HG03442 (cell line): ENCODE results near the gene ADGRG4.
"Not testable (repeated sequence)": the region's sequence is repeated elsewhere in the genome, so short reads cannot be mapped to it uniquely, and the experiment has no call there.

Experiments used
- ATAC-seq: cut with Tn5 transposase; IDR thresholded peaks from one replicate; pipeline ENCODE4 v1.9.1; 2021; ENCODE audit warnings: mild to moderate bottlenecking, moderate library complexity; ENCODE audit not compliant: unreplicated experiment

The ADGRG4 gene, protein sequence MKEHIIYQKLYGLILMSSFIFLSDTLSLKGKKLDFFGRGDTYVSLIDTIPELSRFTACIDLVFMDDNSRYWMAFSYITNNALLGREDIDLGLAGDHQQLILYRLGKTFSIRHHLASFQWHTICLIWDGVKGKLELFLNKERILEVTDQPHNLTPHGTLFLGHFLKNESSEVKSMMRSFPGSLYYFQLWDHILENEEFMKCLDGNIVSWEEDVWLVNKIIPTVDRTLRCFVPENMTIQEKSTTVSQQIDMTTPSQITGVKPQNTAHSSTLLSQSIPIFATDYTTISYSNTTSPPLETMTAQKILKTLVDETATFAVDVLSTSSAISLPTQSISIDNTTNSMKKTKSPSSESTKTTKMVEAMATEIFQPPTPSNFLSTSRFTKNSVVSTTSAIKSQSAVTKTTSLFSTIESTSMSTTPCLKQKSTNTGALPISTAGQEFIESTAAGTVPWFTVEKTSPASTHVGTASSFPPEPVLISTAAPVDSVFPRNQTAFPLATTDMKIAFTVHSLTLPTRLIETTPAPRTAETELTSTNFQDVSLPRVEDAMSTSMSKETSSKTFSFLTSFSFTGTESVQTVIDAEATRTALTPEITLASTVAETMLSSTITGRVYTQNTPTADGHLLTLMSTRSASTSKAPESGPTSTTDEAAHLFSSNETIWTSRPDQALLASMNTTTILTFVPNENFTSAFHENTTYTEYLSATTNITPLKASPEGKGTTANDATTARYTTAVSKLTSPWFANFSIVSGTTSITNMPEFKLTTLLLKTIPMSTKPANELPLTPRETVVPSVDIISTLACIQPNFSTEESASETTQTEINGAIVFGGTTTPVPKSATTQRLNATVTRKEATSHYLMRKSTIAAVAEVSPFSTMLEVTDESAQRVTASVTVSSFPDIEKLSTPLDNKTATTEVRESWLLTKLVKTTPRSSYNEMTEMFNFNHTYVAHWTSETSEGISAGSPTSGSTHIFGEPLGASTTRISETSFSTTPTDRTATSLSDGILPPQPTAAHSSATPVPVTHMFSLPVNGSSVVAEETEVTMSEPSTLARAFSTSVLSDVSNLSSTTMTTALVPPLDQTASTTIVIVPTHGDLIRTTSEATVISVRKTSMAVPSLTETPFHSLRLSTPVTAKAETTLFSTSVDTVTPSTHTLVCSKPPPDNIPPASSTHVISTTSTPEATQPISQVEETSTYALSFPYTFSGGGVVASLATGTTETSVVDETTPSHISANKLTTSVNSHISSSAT (N-terminal part only)

DNA sequence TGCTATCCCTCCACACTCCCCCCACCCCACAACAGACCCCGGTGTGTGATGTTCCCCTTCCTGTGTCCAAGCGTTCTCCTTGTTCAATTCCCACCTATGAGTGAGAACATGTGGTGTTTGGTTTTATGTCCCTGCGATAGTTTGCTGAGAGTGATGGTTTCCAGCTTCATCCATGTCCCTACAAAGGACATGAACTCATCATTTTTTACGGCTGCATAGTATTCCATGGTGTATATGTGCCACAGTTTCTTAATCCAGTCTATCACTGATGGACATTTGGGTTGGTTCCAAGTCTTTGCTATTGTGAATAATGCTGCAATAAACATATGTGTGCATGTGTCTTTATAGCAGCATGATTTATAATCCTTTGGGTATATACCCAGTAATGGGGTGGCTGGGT lies at the start of gene ADGRG4:
Gene ADGRG4 (plus strand): TSS at position 243 of the 400 bp plus-strand sequence. CDS start 7,815 bp downstream, outside the sequence.
- ATAC-seq: not testable (repeated sequence)

DNA sequence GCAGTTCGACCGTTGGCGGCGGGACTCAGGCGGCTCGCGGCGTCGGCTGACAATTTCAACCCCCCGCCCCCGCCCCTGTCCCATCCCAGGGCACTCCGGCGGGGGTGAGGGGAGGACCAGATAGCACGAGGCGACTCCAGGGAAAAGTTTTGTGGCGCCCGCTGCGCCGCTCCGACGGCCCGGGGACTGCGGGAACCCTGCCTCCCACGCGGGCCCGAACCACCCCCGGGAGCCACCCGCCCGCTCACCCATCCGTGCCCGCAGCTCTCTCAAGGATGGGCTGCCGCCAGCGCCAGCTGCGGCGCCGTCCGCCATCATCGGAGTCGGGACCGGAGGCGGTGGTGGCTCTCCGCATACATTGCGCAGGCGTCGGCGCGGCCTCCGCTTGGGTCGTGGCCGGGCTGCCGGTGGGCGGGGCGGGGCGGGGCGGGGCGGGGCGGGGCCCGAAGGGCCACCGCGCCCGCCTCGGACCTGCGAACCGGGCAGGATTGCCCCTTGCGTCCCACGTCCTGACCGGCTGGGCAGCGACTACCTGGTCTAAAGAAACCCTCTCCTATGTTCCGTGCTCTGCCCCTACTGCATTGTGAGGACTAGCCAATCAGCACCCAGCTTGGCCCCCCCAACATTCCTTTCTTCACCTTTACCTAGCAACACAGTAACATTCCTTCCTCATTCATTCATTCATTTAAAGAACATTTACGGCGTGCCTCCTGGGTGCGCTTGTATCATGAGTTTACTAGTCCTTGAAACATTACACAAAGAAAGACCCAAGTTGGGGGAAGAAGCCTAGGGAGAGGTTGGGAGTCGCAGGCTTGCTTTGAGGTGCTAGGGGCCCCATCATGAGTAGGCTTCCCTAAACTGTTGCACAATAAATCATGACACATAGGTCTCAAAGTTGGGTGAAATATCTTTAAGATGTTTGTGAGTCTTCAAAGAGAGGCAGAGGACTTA lies 49.4 kb upstream of the ADGRG4 start, which contains the start of gene MAP7D3:
Gene MAP7D3 (minus strand): TSS at position 360 of the 951 bp plus-strand sequence. CDS start 42 bp downstream, at position 318.
- ATAC-seq: peak; percentile 83

DNA sequence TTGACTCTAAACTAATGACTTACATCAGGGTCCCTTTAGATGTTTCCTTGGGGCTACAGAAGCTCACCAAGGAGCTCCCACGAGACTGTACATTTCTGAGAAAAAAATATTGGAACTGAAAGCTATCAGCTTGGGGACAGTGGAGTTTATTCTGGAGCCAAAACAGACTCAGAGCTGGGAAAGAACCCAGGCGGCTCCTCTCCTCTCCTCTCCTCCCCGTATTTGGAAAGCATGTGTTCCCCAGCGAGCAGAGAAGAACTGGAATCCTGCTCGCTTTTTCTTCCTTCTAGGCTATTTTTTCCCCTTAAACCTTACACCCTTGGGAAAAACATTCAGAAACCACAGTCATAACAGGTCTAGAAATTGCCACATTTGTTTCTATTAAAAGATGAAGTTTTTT lies 45.2 kb upstream of the ADGRG4 start:
- ATAC-seq: no peak

DNA sequence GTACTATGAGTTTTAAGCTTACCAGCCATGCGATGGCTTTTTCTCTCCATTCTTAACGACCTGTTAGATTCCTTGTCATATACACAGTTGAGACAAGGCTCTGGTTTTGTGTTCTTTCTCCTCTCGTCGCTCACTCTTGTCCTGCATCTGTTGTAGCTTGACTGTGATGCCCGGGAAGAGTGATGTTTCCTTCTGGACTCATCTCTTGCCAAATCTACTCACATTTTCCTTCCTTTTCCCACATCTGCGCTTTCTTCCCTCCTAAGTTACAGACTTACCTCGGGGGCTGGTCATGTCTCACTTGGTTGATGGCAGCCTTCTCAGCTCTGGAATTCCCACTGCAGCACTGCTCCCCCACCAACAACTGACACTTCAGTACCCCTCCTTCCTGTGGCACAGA lies 44.7 kb upstream of the ADGRG4 start:
- no peak for ATAC-seq

DNA sequence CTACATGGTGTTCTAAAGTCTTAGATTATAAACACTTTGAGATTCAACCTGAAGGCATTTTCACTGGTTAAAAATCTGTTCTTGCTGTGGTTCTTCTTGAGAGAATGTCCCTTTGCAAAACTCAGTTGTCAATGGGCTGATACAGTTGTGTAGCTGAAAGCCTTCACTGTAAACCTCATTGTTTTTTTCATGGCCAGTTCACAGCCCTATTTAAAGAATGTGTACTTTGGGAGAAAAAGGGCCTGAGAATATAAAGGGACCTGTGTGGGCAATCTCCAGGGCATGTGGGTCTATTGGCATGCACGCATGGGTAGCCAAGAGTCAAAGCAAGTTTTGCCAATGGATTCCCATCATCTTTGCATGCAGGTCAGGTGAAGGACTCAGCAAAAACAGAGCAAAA lies 41.8 kb upstream of the ADGRG4 start:
- no peak for ATAC-seq

DNA sequence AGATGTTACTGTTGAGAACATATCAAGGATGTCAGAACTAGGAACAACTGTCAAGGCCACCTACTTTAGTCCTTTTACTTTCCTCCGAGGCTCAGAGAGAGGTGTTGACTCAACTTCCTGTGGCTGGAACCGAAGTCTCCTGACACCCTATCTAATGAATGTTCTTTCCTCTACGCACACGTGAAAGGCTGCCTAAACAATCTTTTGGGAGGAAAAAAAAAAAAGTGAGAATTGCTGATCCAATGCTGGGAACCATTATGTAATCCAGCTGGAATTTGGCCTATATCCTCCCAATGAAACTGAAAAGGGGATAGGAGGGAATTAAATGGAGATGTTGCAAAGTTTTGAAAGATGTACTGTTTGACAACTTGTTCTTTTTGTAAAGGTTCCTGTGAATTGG lies 41.2 kb upstream of the ADGRG4 start:
- no peak for ATAC-seq

DNA sequence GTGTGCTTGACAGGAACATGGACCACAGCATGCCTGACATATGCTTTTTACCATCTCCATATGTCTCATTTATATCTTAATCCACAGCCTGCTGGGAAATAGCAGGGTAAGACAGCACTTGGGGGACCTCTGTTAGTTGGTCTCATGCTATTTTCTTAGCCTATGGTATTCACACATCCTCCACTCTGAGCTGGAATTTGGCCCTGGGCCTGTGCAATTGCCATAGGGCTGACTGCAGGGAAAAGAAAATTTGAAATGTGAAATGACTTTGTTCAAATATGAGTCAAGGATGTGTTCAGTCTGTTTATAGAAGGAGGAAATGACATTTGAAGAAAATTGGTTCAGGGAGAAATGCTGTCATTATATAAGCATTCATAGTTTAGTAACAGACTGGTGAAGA lies 40.0 kb upstream of the ADGRG4 start:
- ATAC-seq: no peak

DNA sequence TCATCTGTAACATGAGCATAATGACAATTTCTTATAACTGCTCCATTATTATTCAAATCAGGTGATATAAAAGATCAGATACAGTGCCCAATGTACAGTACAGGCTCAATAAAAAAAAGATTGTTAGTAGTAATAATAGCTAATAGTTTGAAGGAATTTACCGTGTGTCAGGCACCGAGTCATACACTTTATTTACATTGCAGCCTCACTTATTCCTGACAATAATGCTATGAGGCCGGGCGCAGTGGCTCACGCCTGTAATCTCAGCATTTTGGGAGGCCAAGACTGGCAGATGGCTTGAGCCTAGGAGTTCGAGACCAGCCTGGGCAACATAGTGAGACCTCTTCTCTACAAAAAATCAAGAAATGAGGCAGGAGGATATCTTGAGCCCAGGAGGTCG lies 39.4 kb upstream of the ADGRG4 start:
- ATAC-seq: no peak

DNA sequence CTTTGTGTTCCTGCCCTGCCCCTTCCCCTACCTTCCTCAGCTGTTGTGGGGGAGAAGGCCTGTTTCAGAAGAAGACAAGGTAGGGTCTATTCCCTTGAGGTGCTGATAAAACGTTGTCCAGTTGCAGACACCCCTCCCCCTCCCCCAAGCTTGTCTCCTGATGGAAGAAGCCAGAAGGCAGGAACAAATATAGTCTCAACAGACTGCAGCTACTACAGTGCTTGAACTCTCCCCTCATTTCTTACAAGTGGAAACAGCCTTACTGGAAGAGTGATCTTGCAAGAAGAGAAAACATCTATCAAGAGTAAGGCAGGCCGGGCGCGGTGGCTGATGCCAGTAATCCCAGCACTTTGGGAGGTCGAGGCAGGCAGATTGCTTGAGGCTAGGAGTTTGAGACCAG lies 38.5 kb upstream of the ADGRG4 start:
- no peak for ATAC-seq

DNA sequence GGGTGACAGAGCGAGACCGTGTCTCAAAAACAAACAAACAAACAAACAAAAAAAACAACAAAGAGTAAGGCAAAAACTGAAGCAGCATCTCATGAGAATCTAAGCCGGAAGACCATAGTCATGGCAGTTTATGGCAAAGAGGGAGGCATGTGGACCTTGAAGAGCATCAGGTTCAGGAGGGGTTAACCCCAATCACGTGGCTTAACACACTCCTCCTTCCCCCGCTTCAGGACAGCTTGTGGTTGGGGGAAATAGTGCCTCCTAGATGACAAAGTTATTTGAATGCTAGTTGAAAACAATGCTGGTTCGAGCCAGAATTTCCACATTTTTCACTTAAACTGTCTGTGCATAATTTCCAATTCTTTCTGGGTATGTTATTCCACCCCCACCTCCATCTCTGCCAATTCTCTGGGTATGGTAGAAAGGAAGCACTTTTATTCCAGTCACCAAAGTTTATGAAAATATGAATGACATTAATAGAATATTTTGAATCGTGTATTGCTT lies 37.9 kb upstream of the ADGRG4 start:
- no peak for ATAC-seq

DNA sequence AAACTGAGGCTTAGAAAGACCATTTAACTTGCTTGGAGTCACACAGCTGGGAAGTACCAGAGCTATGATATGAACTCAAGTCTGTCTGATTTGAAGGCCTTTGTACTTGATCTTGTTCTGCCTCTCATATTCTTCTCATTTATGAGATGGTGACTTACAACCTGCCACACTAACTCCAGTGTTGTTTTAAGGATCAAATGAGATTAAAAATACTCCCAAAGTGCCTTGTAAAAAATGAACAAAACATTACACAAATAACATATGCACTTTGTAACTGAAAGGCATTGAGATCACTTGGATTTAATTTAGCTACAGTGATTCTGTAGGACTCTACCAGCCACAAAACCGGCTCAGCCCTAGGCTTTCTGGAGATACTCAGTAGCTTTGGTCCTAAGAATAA lies 33.9 kb upstream of the ADGRG4 start:
- ATAC-seq: no peak

DNA sequence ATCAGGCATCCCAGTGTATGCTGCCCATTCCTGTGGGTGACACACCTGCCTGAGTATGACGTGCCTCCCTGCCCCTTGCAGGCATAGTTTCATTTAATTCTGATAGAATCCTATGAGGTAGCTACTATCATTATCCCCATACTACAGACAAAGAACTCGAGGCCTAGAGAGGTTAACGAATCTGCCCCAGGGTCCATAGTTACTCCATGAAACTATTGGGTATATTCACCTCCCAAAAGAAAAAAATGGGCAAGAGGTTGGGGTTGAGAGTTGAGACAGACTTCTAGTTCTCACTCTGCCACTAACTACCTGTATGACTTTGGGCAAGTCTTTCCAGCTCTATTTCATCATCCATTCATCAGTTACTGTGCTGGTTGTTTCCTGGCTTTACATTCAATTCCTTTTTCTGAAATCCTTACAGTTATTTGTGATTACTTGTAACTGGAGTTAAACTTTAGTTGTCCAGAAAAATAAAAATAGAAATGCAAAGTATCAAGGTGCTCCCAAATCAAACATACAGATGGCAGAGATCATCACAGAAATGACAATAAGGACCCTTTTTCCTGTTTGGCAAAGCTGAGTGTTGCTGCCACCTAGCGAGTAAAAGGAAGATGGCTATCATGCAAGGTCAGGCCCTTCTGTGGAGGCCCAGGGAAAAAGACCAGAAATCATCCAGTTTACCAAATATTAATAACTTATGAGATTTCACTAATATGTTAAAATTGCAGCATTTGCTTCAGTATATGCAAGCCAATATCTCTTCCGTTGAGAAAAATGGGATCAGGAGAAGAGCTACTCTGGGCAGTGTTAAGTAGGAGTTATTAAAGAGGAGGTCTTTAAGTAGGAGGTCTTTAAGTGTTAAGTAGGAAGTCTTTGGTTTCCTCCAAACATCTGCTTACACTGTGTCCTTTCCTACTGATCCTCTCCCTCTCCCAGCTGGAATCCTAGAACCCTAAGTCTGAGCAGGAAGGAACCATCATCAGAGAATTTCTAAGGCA lies 32.4 kb upstream of the ADGRG4 start:
- peak; percentile 68 for ATAC-seq

DNA sequence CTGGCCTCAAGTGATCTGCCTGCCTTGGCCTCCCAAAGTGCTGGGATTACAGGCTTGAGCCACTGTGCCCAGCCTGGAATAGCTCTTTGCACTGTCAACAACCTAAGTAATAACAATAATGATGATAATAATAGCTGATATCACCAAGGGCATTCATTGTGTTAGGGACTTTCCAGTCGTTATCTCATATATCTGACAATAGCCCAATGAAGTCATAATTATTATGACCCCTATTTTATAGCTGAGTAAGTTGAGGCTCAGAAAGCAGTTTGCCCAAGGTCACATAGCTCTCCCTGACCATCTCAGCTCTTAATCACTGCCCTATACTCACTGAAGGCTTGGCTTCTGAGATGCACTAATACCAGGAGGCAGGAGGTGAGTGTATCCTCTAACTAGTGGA lies 30.8 kb upstream of the ADGRG4 start:
- no peak for ATAC-seq

DNA sequence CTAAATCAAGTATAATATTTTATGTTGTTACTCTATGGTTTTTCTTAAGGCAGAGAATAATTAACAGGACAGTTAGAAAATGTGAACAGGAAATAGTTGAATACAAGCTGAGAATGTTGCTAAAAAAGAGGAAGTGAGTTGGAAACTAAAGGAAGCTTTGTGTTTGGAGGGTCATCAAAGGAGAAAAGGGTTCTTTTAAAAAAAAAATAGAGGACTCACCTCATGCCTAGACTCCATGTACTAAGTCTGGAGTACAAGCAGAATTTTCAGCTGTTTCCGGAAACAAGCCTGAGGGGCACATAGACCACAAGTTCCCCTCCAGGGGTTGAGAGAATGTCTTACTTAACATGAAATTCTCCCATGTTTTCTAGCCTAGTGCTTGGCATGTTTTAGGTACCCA lies 29.5 kb upstream of the ADGRG4 start:
- no peak for ATAC-seq

DNA sequence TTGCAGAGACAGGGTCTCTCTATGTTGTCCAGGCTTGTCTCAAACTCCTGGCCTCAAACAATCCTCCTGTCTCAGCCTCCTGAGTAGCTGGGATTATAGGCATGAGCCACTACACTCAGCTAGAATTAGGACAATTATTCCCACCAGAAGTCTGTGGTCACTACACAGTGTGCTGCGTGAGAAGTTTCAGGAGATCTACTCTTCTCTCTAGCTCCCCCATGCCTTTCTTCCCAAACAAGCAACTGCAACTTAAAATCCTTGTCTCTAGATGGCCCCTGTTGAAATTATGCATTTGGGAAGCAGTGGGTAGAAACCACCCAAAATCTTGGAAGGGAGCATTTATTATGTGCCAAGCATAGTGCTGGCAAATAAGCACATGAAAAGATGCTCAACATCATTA lies 28.4 kb upstream of the ADGRG4 start:
- no peak for ATAC-seq

DNA sequence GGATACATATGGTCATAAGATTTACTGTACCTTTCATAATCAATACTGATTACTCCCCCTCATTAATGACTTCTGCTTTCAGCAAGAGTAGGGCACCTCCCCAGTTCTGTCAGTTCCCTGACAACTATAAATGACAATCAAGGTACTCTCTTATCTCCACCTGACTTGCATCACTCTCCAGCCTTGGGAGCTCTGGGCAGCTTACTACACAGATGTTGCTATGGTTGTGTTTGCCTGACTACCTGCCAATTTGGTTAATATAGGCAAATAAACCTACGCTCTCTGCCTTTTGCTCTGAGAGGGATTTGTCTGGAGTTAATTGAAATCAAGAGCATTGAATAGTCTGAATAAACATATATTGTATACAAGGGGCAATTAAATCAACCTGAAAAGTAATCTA lies 26.8 kb upstream of the ADGRG4 start:
- ATAC-seq: no peak

DNA sequence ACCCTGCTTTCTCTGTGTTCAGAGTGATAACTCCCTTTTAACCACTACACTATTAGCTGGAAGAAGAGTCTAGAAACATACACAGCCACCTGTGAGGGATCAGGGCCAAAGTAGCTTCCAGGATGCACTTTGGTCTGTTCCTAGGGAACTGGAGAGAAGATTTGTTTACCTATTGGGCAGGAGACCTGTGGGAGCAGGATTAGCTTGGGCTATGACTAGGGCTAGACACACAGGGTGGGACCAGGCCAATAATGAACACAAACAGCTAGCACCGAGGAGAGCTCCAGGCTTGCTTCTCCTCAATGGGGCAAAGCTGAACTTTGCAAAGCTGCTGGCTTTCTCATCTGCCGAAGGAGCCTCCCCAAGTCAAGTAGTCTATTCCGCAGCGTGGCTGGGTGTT lies 25.2 kb upstream of the ADGRG4 start:
- ATAC-seq: no peak

DNA sequence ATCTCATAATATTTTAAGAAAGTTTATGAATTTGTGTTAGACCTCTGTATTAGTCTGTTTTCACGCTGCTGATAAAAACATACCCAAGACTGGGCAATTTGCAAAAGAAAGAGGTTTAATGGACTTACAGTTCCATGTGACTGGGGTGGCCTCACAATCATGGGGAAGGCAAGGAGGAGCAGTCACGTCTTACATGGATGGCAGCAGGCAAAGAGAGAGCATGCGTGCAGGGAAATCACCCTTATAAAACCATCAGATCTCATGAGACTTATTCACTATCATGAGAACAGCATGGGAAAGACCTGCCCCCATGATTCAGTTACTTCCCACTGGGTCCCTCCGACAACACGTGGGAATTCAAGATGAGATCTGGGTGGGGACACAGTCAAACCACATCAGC lies 14.4 kb upstream of the ADGRG4 start:
- ATAC-seq: not testable (repeated sequence)

DNA sequence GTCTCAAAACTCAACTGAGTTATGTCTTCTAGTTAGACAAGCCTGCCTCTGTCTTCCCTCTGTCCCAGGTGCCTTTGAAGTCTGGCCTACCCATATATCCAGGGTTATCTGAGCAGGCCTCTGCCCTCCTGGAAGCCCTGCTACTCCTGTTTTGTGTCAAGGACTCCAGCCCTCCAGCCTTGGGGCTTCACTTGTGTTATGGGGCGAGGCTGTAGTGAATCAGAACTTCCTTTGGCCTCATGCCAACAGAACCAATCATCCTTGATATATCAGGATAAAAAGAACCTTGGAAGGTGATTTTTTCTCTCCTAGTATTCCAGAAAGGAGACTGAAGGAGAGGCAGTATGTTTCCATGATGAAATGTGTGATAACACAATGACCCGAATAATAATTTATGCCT lies 8.9 kb upstream of the ADGRG4 start:
- ATAC-seq: no peak
